Measurements from ENCODE around the gene LRP6. TPM values are rescaled to one million over a fixed set of nuclear protein-coding genes. Genes with fewer than 3 reads are reported as not detected.

Gene LRP6
- total and polyA plus RNA-seq, 2 of the 13 experiments (the other 11 are each of a cell fraction or from before 2014, with no cell fraction given): 33.8 to 42.0 TPM

- TF ChIP-seq ZNF275 (CRISPR knock-in tag; IDR thresholded peaks at IDR 0.05; ENCODE audit: borderline replicate concordance) (no peak), FOSL2 (CRISPR knock-in tag; IDR thresholded peaks at IDR 0.05) (no peak), ZNF383 (CRISPR knock-in tag; IDR thresholded peaks at IDR 0.05; ENCODE audit: borderline replicate concordance) (no peak), ARID3A (IDR thresholded peaks at IDR 0.05; ENCODE audit: low read depth, low read length) (no peak)
Measured at GRCh38 chr12:12202105-12202504, 64.7 kb downstream of the LRP6 start (continued).

GRCh38 chr12:12201274-12201758, 65.5 kb downstream of the LRP6 start:
- peaks cover 22% of the 10 kb centered on the region for H3K79me2 ChIP-seq (ENCODE audit: insufficient read depth, low read length)
- ATAC-seq (no peak), DNase-seq (ENCODE audit: low spot score) (no peak), FAIRE-seq (no peak)
- no peak for TF ChIP-seq ZNF562 (CRISPR knock-in tag; IDR thresholded peaks at IDR 0.05; ENCODE audit: borderline replicate concordance)
- TF ChIP-seq RBM22 (optimal IDR thresholded peaks at IDR 0.05; ENCODE audit: low read length): peak; percentile 45
- H3K4me3 ChIP-seq (replicated peaks in 1 of 3; ENCODE audit: insufficient read depth in 1 of 3, low read depth in 2 of 3, low read length in 3 of 3): no peak overlapping the region
- no peak overlapping the region for H3K27ac ChIP-seq (ENCODE audit: extremely low read length, insufficient read depth, low read length)
- in situ Hi-C loops (cut with HindIII; ENCODE audit: extremely low pct_ligation_motif_present, low pct_unique_long_range_greater_than_20kb) (no loop called here), intact Hi-C loops (cut with micrococcal nuclease; ENCODE audit: unreplicated experiment) (no loop called here)
- H3K27me3 ChIP-seq (ENCODE audit: control insufficient read depth in 1 of 2, insufficient read depth in 2 of 2, low read length in 2 of 2): no peaks in the 10 kb centered on the region
- ChIA-PET CTCF (ENCODE audit: low intra/inter-chr PET ratio, low total read pairs) (no interaction called here), POLR2A (no interaction called here)
- no peak overlapping the region for H3K4me2 ChIP-seq (ENCODE audit: low read depth, low read length)
- H2AFZ ChIP-seq (ENCODE audit: low read length): no peak overlapping the region
- H3K9ac ChIP-seq (ENCODE audit: insufficient read depth, low read depth, low read length): no peak overlapping the region
- H3K4me1 ChIP-seq (ENCODE audit: insufficient read depth, low read length): no peaks in the 10 kb centered on the region
- WGBS (ENCODE audit: low lambda C conversion rate): 94% methylated on average over 3 of the region's 3 CpGs
- no TSS peak for BruUV-seq (replicated peaks)
- no peaks in the 10 kb centered on the region for H4K20me1 ChIP-seq (ENCODE audit: insufficient read depth, low read length)
- H3K36me3 ChIP-seq (replicated peaks in 1 of 2; ENCODE audit: control insufficient read depth in 1 of 2, insufficient read depth in 2 of 2, low read length in 2 of 2): peaks cover 11 to 45% of the 10 kb centered on the region in 2 experiments
- H3K9me3 ChIP-seq (ENCODE audit: low read length): 0 out of 2 replicates have a peak, but pooled peaks cover 7% of the 10 kb centered on the region

Measured in HepG2 (cell line).